HG02588 (cell line): ENCODE data around the gene HSPBAP1.
A peak's percentile ranks its signal among the peaks of the same experiment; 100 is the strongest.
"Not testable (repeated sequence)": the region's sequence is repeated elsewhere in the genome, so short reads cannot be mapped to it uniquely, and the experiment has no call there.

Source experiments
- ATAC-seq: cut with Tn5 transposase; IDR thresholded peaks from one replicate; pipeline ENCODE4 v1.9.1; 2021; ENCODE audit warnings: mild to moderate bottlenecking, moderate library complexity; ENCODE audit not compliant: unreplicated experiment

The HSPBAP1 gene

GRCh38 chr3:122785231-122785630, 8.4 kb downstream of the HSPBAP1 start:
- ATAC-seq, result no peak

GRCh38 chr3:122784436-122784835, 9.2 kb downstream of the HSPBAP1 start:
- no peak for ATAC-seq

GRCh38 chr3:122782804-122783203, 10.8 kb downstream of the HSPBAP1 start:
- no peak for ATAC-seq

- ATAC-seq, result no peak
These were observed 16.1 kb downstream of the HSPBAP1 start for GRCh38 chr3:122777563-122777962.

GRCh38 chr3:122776675-122777468, 16.8 kb downstream of the HSPBAP1 start:
- no peak for ATAC-seq

GRCh38 chr3:122774564-122774963, 19.1 kb downstream of the HSPBAP1 start:
- peak; percentile 13 for ATAC-seq

GRCh38 chr3:122773944-122774509, 19.6 kb downstream of the HSPBAP1 start:
- ATAC-seq, result peak; percentile 66

GRCh38 chr3:122772827-122773226, 20.8 kb downstream of the HSPBAP1 start:
- ATAC-seq, result no peak

- no peak for ATAC-seq
These were observed 23.0 kb downstream of the HSPBAP1 start for GRCh38 chr3:122770521-122771202.

GRCh38 chr3:122767540-122768372, 25.9 kb downstream of the HSPBAP1 start:
- ATAC-seq, result no peak

GRCh38 chr3:122766430-122766829, 27.2 kb downstream of the HSPBAP1 start:
- ATAC-seq, result no peak

- no peak for ATAC-seq
These were observed 33.0 kb downstream of the HSPBAP1 start for GRCh38 chr3:122760453-122761271.

GRCh38 chr3:122758877-122759560, 34.6 kb downstream of the HSPBAP1 start:
- no peak for ATAC-seq

- no peak for ATAC-seq
These were observed 38.1 kb downstream of the HSPBAP1 start for GRCh38 chr3:122755491-122755890.

- ATAC-seq, result no peak
These were observed 38.7 kb downstream of the HSPBAP1 start for GRCh38 chr3:122754929-122755328.

- no peak for ATAC-seq
These were observed 45.3 kb downstream of the HSPBAP1 start for GRCh38 chr3:122748347-122748746.

- not testable (repeated sequence) for ATAC-seq
These were observed 46.3 kb downstream of the HSPBAP1 start for GRCh38 chr3:122747295-122747694.

GRCh38 chr3:122745369-122746021, 48.1 kb downstream of the HSPBAP1 start:
- ATAC-seq, result no peak

- ATAC-seq, result no peak
These were observed 50.0 kb downstream of the HSPBAP1 start for GRCh38 chr3:122743581-122744120.
